ENCODE data around the gene SUN5. TPM values are rescaled to one million over a fixed set of nuclear protein-coding genes. Genes with fewer than 3 reads are reported as not detected.
"Not testable (repeated sequence)": the region's sequence is repeated elsewhere in the genome, so short reads cannot be mapped to it uniquely, and the experiment has no call there.

Gene SUN5
- polyA plus RNA-seq, 6 donors from 2014 or later: not detected

- peaks cover 32 to 40% (median 35%) of the 10 kb centered on the region in 3 donors for H3K4me1 Mint-ChIP-seq
- H3K27ac Mint-ChIP-seq: peak overlapping the region in 5 of 6 donors; percentile 74 to 97 (median 85)
- peaks cover 0 to 5% (median 0%) of the 10 kb centered on the region in 7 donors for H3K9me3 Mint-ChIP-seq
- DNase-seq (no peak), ATAC-seq (ENCODE audit: low read depth in 2 of 2) (no peak)
- no peaks in the 10 kb centered on the region for H3K36me3 Mint-ChIP-seq
- H3K27me3 Mint-ChIP-seq: no peaks in the 10 kb centered on the region
- peak overlapping the region in 6 of 8 donors; percentile 28 to 68 (median 46) for H3K4me3 Mint-ChIP-seq
Measured at GRCh38 chr20:32970115-32970972, 33.9 kb downstream of the SUN5 start.

DNA sequence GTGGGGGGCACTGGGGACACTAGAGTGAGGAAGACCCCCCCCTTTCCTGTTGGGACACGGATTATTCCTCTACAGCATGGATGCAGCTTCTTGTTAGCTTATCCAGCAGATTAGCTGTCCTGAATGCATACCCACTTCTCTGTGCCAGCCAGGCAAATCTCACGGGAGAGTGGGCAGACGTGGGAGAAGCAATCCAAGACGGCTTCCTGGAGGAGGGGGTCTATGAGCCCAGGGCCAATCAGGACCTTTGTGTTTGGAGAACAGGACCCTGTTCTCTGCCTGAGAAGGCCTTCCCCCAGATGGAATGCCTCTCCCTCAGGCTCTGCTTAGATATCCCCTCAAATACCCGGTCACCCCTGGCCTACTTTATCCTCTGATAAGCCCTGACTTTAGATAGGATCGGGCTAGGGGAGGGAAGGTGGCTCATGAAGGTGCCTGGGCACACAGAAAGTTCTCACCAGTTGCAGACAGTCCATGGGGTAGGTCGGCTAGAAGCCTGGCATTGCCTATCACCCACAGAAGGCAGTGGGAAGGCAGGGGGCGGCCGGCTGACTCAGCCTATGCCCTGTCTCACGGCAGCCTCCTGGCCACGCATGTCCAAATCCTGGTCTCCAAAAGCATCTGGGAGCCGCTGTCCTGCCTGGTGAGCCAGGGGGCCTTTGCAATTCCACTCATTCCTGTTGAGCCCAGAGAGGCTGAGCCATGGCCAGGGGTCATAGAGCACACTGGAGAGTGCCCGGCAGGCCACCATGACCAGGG lies 34.7 kb downstream of the SUN5 start:
- ATAC-seq (ENCODE audit: low read depth in 2 of 2) (no peak), DNase-seq (no peak)
- H3K27me3 Mint-ChIP-seq: no peaks in the 10 kb centered on the region
- peaks cover 30 to 35% (median 35%) of the 10 kb centered on the region in 3 donors for H3K4me1 Mint-ChIP-seq
- peaks cover 0 to 5% (median 0%) of the 10 kb centered on the region in 7 donors for H3K9me3 Mint-ChIP-seq
- peak overlapping the region in 5 of 6 donors; percentile 74 to 97 (median 85) for H3K27ac Mint-ChIP-seq
- H3K4me3 Mint-ChIP-seq: peak overlapping the region in 4 of 8 donors; percentile 25 to 49 (median 38)
- H3K36me3 Mint-ChIP-seq: no peaks in the 10 kb centered on the region

DNA sequence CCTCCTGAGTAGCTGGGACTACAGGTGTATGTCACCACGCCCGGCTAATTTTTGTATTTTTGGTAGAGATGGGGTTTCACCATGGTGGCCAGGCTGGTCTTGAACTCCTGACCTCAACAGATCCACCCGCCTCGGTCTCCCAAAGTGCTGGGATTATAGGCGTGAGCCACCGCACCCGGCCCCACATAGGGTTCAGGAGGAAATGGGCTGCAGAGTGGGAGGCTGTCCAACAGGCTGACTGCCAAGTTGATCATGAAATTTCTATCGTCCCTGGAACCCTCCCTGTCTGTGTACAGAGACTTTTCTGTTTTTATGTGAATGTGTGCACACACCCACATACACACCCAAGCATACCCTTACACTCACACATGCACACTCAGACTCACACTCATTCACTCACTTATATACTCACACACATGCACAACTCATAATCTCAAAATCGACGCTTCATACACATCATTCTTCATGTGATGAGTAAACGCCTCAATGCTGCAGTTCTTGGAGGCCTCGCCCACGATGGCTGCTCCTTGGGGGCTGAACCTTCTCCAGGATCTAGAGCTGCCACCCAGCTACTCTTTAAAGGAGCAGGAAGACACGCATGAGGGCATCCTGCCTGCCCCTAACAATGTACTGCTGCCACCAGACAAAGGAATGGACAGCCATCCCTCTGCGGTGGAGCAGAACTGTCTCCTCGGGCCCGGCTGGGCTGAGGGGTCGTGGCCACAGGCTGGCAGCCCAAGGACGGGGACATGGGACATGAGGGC lies 35.6 kb downstream of the SUN5 start:
- Mint-ChIP-seq H3K9me3 (peaks cover 0 to 5% (median 0%) of the 10 kb centered on the region in 7 donors), H3K27me3 (no peaks in the 10 kb centered on the region), H3K27ac (peak overlapping the region in 3 of 6 donors; percentile 80 to 92 (median 83)), H3K36me3 (no peaks in the 10 kb centered on the region), H3K4me1 (peaks cover 30 to 35% (median 33%) of the 10 kb centered on the region in 3 donors), H3K4me3 (no peak overlapping the region)
- ATAC-seq (ENCODE audit: low read depth in 2 of 2) (no peak), DNase-seq (no peak)

DNA sequence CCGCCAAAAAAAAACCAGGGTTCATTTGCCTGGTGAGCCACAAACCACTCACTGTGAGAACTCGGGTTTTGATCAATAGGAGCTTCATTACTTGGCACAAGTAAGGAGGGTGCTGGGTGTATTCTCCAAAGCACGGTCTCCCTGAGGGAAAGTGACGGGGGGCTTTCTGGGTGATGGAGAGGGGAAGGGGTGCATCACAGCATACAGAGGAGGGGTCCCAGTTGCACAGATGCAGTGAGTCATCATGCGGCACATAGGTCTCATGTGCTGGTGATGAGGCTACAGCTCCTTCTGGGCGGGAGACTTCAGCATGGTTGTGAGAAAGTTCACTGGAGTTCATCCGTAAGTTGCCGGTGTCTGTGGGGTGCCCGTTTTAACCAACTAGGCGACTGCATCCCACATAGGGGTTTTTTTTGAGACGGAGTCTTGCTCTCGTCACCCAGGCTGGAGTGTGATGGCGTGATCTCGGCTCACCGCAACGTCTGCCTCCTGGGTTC lies 36.2 kb downstream of the SUN5 start:
- ATAC-seq (ENCODE audit: low read depth in 2 of 2) (no peak), DNase-seq (no peak)
- H3K4me1 Mint-ChIP-seq: peaks cover 27 to 36% (median 33%) of the 10 kb centered on the region in 3 donors
- peaks cover 0 to 3% (median 0%) of the 10 kb centered on the region in 7 donors for H3K9me3 Mint-ChIP-seq
- H3K27me3 Mint-ChIP-seq: no peaks in the 10 kb centered on the region
- H3K4me3 Mint-ChIP-seq: no peak overlapping the region
- peak overlapping the region in 4 of 6 donors; percentile 67 to 96 (median 80) for H3K27ac Mint-ChIP-seq
- H3K36me3 Mint-ChIP-seq: no peaks in the 10 kb centered on the region

- Mint-ChIP-seq H3K4me1 (peaks cover 25 to 36% (median 33%) of the 10 kb centered on the region in 3 donors), H3K36me3 (no peaks in the 10 kb centered on the region), H3K27me3 (no peaks in the 10 kb centered on the region), H3K4me3 (peak overlapping the region in 3 of 8 donors; percentile 34 to 65 (median 44)), H3K27ac (peak overlapping the region; percentile 73 to 96 (median 87)), H3K9me3 (no peaks in the 10 kb centered on the region)
- ATAC-seq (ENCODE audit: low read depth in 2 of 2): peak; percentile 52 to 54
- DNase-seq: peak; percentile 18
Measured at GRCh38 chr20:32966881-32967781, 37.1 kb downstream of the SUN5 start.

GRCh38 chr20:32966382-32966781 lies 37.9 kb downstream of the SUN5 start:
- Mint-ChIP-seq H3K36me3 (no peaks in the 10 kb centered on the region), H3K4me1 (peaks cover 25 to 36% (median 33%) of the 10 kb centered on the region in 3 donors), H3K27ac (peak overlapping the region in 5 of 6 donors; percentile 71 to 96 (median 88)), H3K27me3 (peaks cover 0 to 3% (median 0%) of the 10 kb centered on the region in 3 donors), H3K4me3 (no peak overlapping the region), H3K9me3 (no peaks in the 10 kb centered on the region)
- DNase-seq (no peak), ATAC-seq (ENCODE audit: low read depth in 2 of 2) (no peak)

DNA sequence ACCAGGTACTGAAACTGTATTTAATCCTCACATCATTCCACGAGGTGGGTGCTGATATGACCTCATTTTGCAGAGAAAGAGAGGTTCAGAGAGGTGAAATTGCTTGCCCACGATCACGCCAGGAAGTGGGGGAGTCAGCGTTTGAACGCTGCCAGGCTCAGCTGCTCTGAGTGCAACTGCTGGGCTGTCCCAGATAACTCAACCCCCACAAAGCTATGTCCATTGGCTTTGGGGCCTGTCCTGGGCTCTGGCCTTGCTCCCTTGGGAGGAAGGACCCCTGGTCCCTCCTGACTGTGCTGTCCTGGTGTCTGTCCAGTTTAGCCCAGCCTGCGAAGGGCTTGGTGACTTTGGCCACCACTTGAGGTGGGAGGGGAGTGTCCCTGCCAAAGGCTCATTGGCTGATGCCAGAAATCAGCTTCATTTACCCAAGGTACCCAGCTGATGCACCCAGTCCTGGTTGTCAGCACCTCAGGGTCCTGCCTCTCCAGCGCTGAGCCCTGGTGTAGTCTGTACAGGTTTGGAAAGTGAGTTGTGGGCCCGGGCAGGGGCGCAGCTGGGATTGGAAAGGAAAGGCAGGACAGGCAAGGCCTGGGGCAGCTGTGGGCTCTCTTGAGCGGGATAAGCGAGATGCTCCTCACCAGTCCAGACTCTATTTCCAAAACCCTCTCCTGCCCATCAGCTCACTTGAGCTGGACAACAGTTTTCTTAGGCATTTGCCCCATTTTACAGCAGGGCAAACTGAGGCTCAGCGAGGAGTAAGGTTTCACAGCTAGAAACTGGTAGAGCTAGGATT lies 38.5 kb downstream of the SUN5 start:
- peak overlapping the region in 2 of 6 donors; percentile 73 to 92 for H3K27ac Mint-ChIP-seq
- H3K4me3 Mint-ChIP-seq: no peak overlapping the region

GRCh38 chr20:32965115-32965514 lies 39.1 kb downstream of the SUN5 start:
- peak overlapping the region in 2 of 6 donors; percentile 22 to 86 for H3K27ac Mint-ChIP-seq
- no peak for ATAC-seq (ENCODE audit: low read depth in 2 of 2)

More for the DNA sequence above, 38.5 kb downstream of the SUN5 start:
- Mint-ChIP-seq H3K9me3 (no peaks in the 10 kb centered on the region), H3K27me3 (peaks cover 0 to 8% (median 0%) of the 10 kb centered on the region in 3 donors), H3K4me1 (peaks cover 25 to 36% (median 33%) of the 10 kb centered on the region in 3 donors), H3K36me3 (no peaks in the 10 kb centered on the region)
- no peak for DNase-seq
- ATAC-seq (ENCODE audit: low read depth in 2 of 2): no peak

DNA sequence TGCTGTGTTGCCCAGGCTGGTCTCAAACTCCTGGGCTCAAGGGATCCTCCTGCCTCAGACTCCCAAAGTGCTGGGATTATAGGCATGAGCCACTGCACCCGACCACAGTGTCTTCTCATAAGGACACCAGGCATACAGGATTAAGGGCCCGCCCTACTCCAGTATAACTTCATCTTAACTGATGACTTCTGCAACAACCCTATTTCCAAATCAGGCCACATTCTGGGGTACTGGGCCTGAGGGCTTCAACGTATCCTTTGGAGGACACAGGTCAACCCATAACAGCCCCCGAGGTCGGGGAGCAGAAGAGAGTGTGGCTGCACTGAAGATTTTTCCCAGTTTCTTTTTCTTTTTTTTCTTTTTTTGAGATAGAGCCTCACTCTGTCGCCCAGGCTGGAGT lies 39.7 kb downstream of the SUN5 start:
- Mint-ChIP-seq H3K36me3 (peaks cover 0 to 2% of the 10 kb centered on the region in 2 donors), H3K4me1 (peaks cover 20 to 32% (median 23%) of the 10 kb centered on the region in 3 donors), H3K4me3 (no peak overlapping the region), H3K9me3 (no peaks in the 10 kb centered on the region), H3K27ac (peak overlapping the region in 1 of 6 donors; percentile 66), H3K27me3 (peaks cover 0 to 8% (median 0%) of the 10 kb centered on the region in 3 donors)
- no peak for ATAC-seq (ENCODE audit: low read depth in 2 of 2)
- no peak for DNase-seq

More at GRCh38 chr20:32965115-32965514, 39.1 kb downstream of the SUN5 start:
- no peak for DNase-seq
- no peak overlapping the region for H3K4me3 Mint-ChIP-seq
- H3K9me3 Mint-ChIP-seq: no peaks in the 10 kb centered on the region
- H3K27me3 Mint-ChIP-seq: peaks cover 0 to 8% (median 0%) of the 10 kb centered on the region in 3 donors
- H3K4me1 Mint-ChIP-seq: peaks cover 24 to 35% (median 29%) of the 10 kb centered on the region in 3 donors
- H3K36me3 Mint-ChIP-seq: no peaks in the 10 kb centered on the region

DNA sequence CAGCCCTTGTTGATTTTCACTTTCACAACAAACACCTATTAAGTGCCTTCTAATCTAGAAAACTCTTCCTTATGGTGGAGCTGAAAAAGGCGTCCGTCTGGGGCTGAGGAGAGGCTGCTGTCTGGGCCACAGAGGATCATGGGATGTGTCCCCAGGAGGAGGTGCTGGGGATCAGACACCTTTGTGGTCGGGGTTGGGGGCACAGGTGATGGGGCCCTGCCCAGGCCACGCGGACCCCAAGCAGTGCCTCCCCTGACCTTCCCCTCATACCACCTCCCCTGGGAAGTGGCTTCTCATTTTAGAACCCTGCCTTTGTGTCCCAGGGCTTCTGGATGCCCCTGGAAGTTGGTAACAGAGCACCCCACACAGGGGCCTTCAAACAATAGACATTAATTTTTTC lies 41.1 kb downstream of the SUN5 start:
- H3K27ac Mint-ChIP-seq: peak overlapping the region in 1 of 6 donors; percentile 81
- H3K4me3 Mint-ChIP-seq: no peak overlapping the region
- H3K4me1 Mint-ChIP-seq: peaks cover 13 to 24% (median 15%) of the 10 kb centered on the region in 3 donors
- H3K36me3 Mint-ChIP-seq: peaks cover 4 to 14% of the 10 kb centered on the region in 2 donors
- H3K9me3 Mint-ChIP-seq: peaks cover 0 to 10% (median 6%) of the 10 kb centered on the region in 7 donors
- no peak for ATAC-seq (ENCODE audit: low read depth in 2 of 2)
- DNase-seq: no peak
- peaks cover 0 to 8% (median 0%) of the 10 kb centered on the region in 3 donors for H3K27me3 Mint-ChIP-seq

DNA sequence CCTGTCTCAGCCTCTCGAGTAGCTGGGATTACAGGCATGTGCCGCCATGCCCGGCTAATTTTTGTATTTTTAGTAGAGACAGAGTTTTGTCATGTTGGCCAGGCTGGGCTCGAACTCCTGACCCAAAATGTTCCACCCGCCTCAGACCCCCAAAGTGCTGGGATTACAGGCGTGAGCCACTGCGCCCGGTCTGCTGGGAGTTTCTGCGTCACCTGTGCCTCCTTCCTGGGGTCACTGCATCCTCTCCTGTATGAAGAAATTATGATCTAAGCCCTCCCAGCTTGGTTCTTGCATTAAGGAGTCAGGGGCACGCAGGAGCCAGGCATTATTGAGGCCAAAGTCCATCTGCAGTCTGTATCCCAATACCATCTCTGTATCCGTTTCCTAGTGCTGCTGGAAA lies 41.6 kb downstream of the SUN5 start:
- H3K4me3 Mint-ChIP-seq; H3K27me3 Mint-ChIP-seq; DNase-seq; ATAC-seq (ENCODE audit: low read depth in 2 of 2): not testable (repeated sequence)
- Mint-ChIP-seq H3K36me3 (peaks cover 4 to 19% of the 10 kb centered on the region in 2 donors), H3K27ac (peak overlapping the region in 3 of 6 donors; percentile 61 to 83 (median 81)), H3K9me3 (peaks cover 3 to 15% (median 12%) of the 10 kb centered on the region in 7 donors), H3K4me1 (peaks cover 13 to 19% (median 15%) of the 10 kb centered on the region in 3 donors)

Data from naive B cell (primary cell).